OCI-LY7 (cell line): ENCODE results near the gene CTU2.

Source experiments
- CTCF ChIP-seq: fragments of 200-600 bp; sonication (generic); conservative IDR thresholded peaks from 2 replicates; pipeline ENCODE4 v1.5.1; 2014; ENCODE audit warnings: mild to moderate bottlenecking, antibody characterized with exemption, low read length, moderate library complexity, mixed read lengths
- EZH2phosphoT487 ChIP-seq: fragments of 200-600 bp; sonication (generic); IDR thresholded peaks from 2 replicates; pipeline ENCODE4 v1.6.1; 2018; ENCODE audit warnings: low read depth, borderline replicate concordance, mild to moderate bottlenecking, mixed run types, antibody characterized with exemption, low read length, moderate library complexity, mixed read lengths

- TF ChIP-seq EZH2phosphoT487 (no peak), CTCF (no peak)
Measured at GRCh38 chr16:88713568-88714419, 7.5 kb downstream of the CTU2 start.
